ENCODE results near the gene DZANK1.

GRCh38 chr20:18361678-18362077 lies 105.2 kb downstream of the DZANK1 start:
- no peak for TF ChIP-seq RAD21 (IDR thresholded peaks at IDR 0.05; ENCODE audit: low read length)
- no peak for TF ChIP-seq YY1 (IDR thresholded peaks at IDR 0.05; ENCODE audit: low read depth)
- no peak for TF ChIP-seq JUND (IDR thresholded peaks at IDR 0.05)
- TF ChIP-seq NRF1 (IDR thresholded peaks at IDR 0.05; ENCODE audit: low read depth, low read length): no peak
- no peak for TF ChIP-seq MAX (IDR thresholded peaks at IDR 0.05; ENCODE audit: low read depth)
- no peak for TF ChIP-seq GABPA (IDR thresholded peaks at IDR 0.05; ENCODE audit: low read depth)
- TF ChIP-seq REST (IDR thresholded peaks at IDR 0.05; ENCODE audit: low read depth, low read length): no peak
- TF ChIP-seq SMC3 (IDR thresholded peaks at IDR 0.05; ENCODE audit: low read depth, low read length): no peak
- no peak for TF ChIP-seq CTCF (IDR thresholded peaks at IDR 0.05)
- TF ChIP-seq RFX5 (IDR thresholded peaks at IDR 0.05; ENCODE audit: low read length): no peak
- no peak for TF ChIP-seq EZH2phosphoT487 (IDR thresholded peaks at IDR 0.05; ENCODE audit: borderline replicate concordance, low read depth)
- TF ChIP-seq MXI1 (IDR thresholded peaks at IDR 0.05; ENCODE audit: low read depth, low read length): no peak

Data from SK-N-SH (cell line).